GM18867 (cell line): ENCODE measurements around the gene LAMA5.
"Not testable (repeated sequence)": the region's sequence is repeated elsewhere in the genome, so short reads cannot be mapped to it uniquely, and the experiment has no call there.

Source experiments
- ATAC-seq: cut with Tn5 transposase; IDR thresholded peaks from one replicate; pipeline ENCODE4 v1.9.1; 2021; ENCODE audit warnings: mild to moderate bottlenecking, moderate library complexity; ENCODE audit not compliant: unreplicated experiment

Gene LAMA5

GRCh38 chr20:62390317-62391164, 23.4 kb upstream of the LAMA5 start:
- no peak for ATAC-seq

GRCh38 chr20:62389601-62390087, 22.5 kb upstream of the LAMA5 start:
- no peak for ATAC-seq

- ATAC-seq, result no peak
Observed at GRCh38 chr20:62388839-62389600, 21.9 kb upstream of the LAMA5 start.

GRCh38 chr20:62387933-62388635, 21.0 kb upstream of the LAMA5 start:
- ATAC-seq, result no peak

GRCh38 chr20:62387219-62387913, 20.3 kb upstream of the LAMA5 start:
- ATAC-seq, result no peak

GRCh38 chr20:62386383-62387218, 19.5 kb upstream of the LAMA5 start, which contains the start of gene RPS21:
RPS21 (plus strand) TSS chr20:62387103; CDS start chr20:62387339, 236 bp downstream.
- ATAC-seq, result peak; percentile 83

- ATAC-seq, result peak; percentile 53
Observed at GRCh38 chr20:62382306-62383198, 15.4 kb upstream of the LAMA5 start.

- no peak for ATAC-seq
Observed at GRCh38 chr20:62381842-62382241, 14.7 kb upstream of the LAMA5 start.

GRCh38 chr20:62381202-62381797, 14.2 kb upstream of the LAMA5 start:
- no peak for ATAC-seq

GRCh38 chr20:62378215-62378614, 11.1 kb upstream of the LAMA5 start:
- no peak for ATAC-seq

- ATAC-seq, result no peak
Observed at GRCh38 chr20:62377615-62378178, 10.6 kb upstream of the LAMA5 start.

- no peak for ATAC-seq
Observed at GRCh38 chr20:62377064-62377461, 10.0 kb upstream of the LAMA5 start.

- no peak for ATAC-seq
Observed at GRCh38 chr20:62376112-62377063, 9.3 kb upstream of the LAMA5 start.

GRCh38 chr20:62374331-62375152, 7.4 kb upstream of the LAMA5 start:
- no peak for ATAC-seq

- ATAC-seq, result not testable (repeated sequence)
Observed at GRCh38 chr20:62373631-62374179, 6.6 kb upstream of the LAMA5 start.
